IMR-90 (cell line): ENCODE measurements around the gene EIF3CL. TPM values are rescaled to one million over a fixed set of nuclear protein-coding genes. Genes with fewer than 3 reads are reported as not detected.
"Not testable (repeated sequence)": the region's sequence is repeated elsewhere in the genome, so short reads cannot be mapped to it uniquely, and the experiment has no call there.

Experiments used
- ATAC-seq: fragments of 200-7000 bp; cut with Tn5 transposase; 2 replicates; pipeline ENCODE4 v1.9.1; 2020; ENCODE audit warnings: low read depth, mild to moderate bottlenecking, moderate library complexity
- BruUV-seq: library from RNA; stranded (reverse); fragments of 400-500 nt; replicated peaks from 2 replicates; lab custom pipeline; 2021; lab: Mats Ljungman, UMichigan
- CTCF ChIA-PET: fragments of 300-600 bp; formaldehyde crosslinking; extraction: SDS; loops from one replicate; lab custom pipeline; 2021; ENCODE audit warnings: antibody characterized with exemption; lab: Yijun Ruan, JAX
- POLR2A ChIA-PET: fragments of 300-600 bp; sonication (Branson Sonifier 250); formaldehyde crosslinking; loops from one replicate; lab custom pipeline; 2022; ENCODE audit warnings: antibody characterized with exemption; ENCODE audit not compliant: unreplicated experiment; lab: Charles Lee
- DNase-seq: peaks from one replicate; pipeline ENCODE4 v3.0.0; 2013
- H2AFZ ChIP-seq: replicated peaks from 2 replicates; pipeline ENCODE3; 2013; ENCODE audit warnings: low read length, mild to moderate bottlenecking; ENCODE audit not compliant: poor library complexity
- H2AK5ac ChIP-seq: 2 replicates; pipeline ENCODE4 v1.6.1; 2013; ENCODE audit warnings: low read depth, low read length, inconsistent platforms
- H2AK9ac ChIP-seq: replicated peaks from 2 replicates; pipeline ENCODE3; 2013; ENCODE audit warnings: mild to moderate bottlenecking, low read depth, low read length, moderate library complexity; ENCODE audit not compliant: poor library complexity
- H2BK120ac ChIP-seq: 2 replicates; pipeline ENCODE4 v1.6.1; 2013; ENCODE audit warnings: low read depth, low read length, inconsistent platforms
- H2BK15ac ChIP-seq: 3 replicates; pipeline ENCODE4 v1.6.1; 2013; ENCODE audit warnings: low read depth, low read length, inconsistent platforms
- H2BK20ac ChIP-seq: 2 replicates; pipeline ENCODE4 v1.6.1; 2013; ENCODE audit warnings: low read depth, mild to moderate bottlenecking, inconsistent platforms, low read length, moderate library complexity
- H2BK5ac ChIP-seq: 2 replicates; pipeline ENCODE4 v1.6.1; 2013; ENCODE audit warnings: mild to moderate bottlenecking, low read depth, low read length, inconsistent platforms; ENCODE audit not compliant: poor library complexity, severe bottlenecking
- H3K14ac ChIP-seq: replicated peaks from 2 replicates; pipeline ENCODE4 v1.6.1; 2013; ENCODE audit warnings: low read depth, low read length, inconsistent platforms
- H3K18ac ChIP-seq: 2 replicates; pipeline ENCODE4 v1.6.1; 2013; ENCODE audit warnings: low read depth, low read length, control low read depth
- H3K23ac ChIP-seq: 2 replicates; pipeline ENCODE4 v1.6.1; 2013; ENCODE audit warnings: low read depth, low read length, inconsistent platforms
- H3K27ac ChIP-seq: 2 replicates; pipeline ENCODE4 v1.5.1; 2013; ENCODE audit warnings: mild to moderate bottlenecking, control low read depth, low read length; ENCODE audit not compliant: insufficient read depth
- H3K27me3 ChIP-seq: 2 replicates; pipeline ENCODE4 v1.6.1; 2013; ENCODE audit warnings: low read length; ENCODE audit not compliant: control insufficient read depth, insufficient read depth
- H3K36me3 ChIP-seq: 2 replicates; pipeline ENCODE4 v1.6.1; 2013; ENCODE audit warnings: low read length, mixed read lengths; ENCODE audit not compliant: control insufficient read depth, insufficient read depth
- H3K4ac ChIP-seq: 2 replicates; pipeline ENCODE4 v1.6.1; 2013; ENCODE audit warnings: low read depth, low read length, inconsistent platforms
- H3K4me1 ChIP-seq: 2 replicates; pipeline ENCODE4 v1.6.1; 2013; ENCODE audit warnings: low read length, mixed read lengths; ENCODE audit not compliant: control insufficient read depth, insufficient read depth
- H3K4me2 ChIP-seq: 2 replicates; pipeline ENCODE4 v1.6.1; 2013; ENCODE audit warnings: low read depth, mild to moderate bottlenecking, control low read depth, low read length, moderate library complexity
- H3K4me3 ChIP-seq: 2 replicates; pipeline ENCODE4 v1.5.1; 2013; ENCODE audit warnings: low read depth, mild to moderate bottlenecking, control low read depth, low read length, moderate library complexity; ENCODE audit not compliant: insufficient read depth
- H3K56ac ChIP-seq: 2 replicates; pipeline ENCODE4 v1.6.1; 2013; ENCODE audit warnings: low read length, inconsistent platforms; ENCODE audit not compliant: insufficient read depth; ENCODE audit errors: extremely low read depth
- H3K79me1 ChIP-seq, 2 experiments: 2 replicates each; pipeline ENCODE4 v1.6.1; 2013; ENCODE audit warnings: low read length in 2 of 2, inconsistent platforms in 1 of 2, low read depth in 1 of 2
- H3K9ac ChIP-seq: 2 replicates; pipeline ENCODE4 v1.6.1; 2013; ENCODE audit warnings: low read depth, low read length, control low read depth
- H3K9me1 ChIP-seq: 2 replicates; pipeline ENCODE4 v1.6.1; 2013; ENCODE audit warnings: low read length, inconsistent platforms; ENCODE audit not compliant: insufficient read depth
- H3K9me3 ChIP-seq: 2 replicates; pipeline ENCODE4 v1.6.1; 2013; ENCODE audit warnings: low read length; ENCODE audit not compliant: control insufficient read depth, insufficient read depth
- H4K20me1 ChIP-seq: 2 replicates; pipeline ENCODE4 v1.6.1; 2013; ENCODE audit warnings: low read length, inconsistent platforms; ENCODE audit not compliant: insufficient read depth
- H4K5ac ChIP-seq: 2 replicates; pipeline ENCODE4 v1.6.1; 2013; ENCODE audit warnings: mild to moderate bottlenecking, low read depth, low read length, control low read depth
- H4K8ac ChIP-seq, 2 experiments: 2 replicates each; pipeline ENCODE4 v1.6.1; 2013; ENCODE audit warnings: low read depth in 2 of 2, low read length in 2 of 2, control low read depth in 1 of 2, inconsistent platforms in 1 of 2
- H4K91ac ChIP-seq: 2 replicates; pipeline ENCODE4 v1.6.1; 2013; ENCODE audit warnings: low read depth, low read length, inconsistent platforms; ENCODE audit not compliant: insufficient read depth
- WGBS, 2 experiments: methylation state at CpG; one replicate each; pipeline versions ENCODE4 v1.1.5 to v1.1.7; 2013; ENCODE audit warnings: missing lambda C conversion rate in 2 of 2; ENCODE audit not compliant: insufficient read length in 1 of 2; ENCODE audit errors: extremely low coverage in 2 of 2; 5-methylcytosine and 5-hydroxymethylcytosine counted together
- dilution Hi-C: fragments of 300-500 bp; cut with HindIII; formaldehyde crosslinking; loops from one replicate; pipeline ENCODE4 v1.14.3; 2018; ENCODE audit warnings: low sequenced_read_pairs; ENCODE audit not compliant: unreplicated experiment
- in situ Hi-C: fragments of 300-500 bp; cut with MboI; formaldehyde crosslinking; loops from 3 replicates; pipeline ENCODE4 v1.14.3; 2019; ENCODE audit warnings: low sequenced_read_pairs, inconsistent platforms, mixed read lengths
- intact Hi-C: fragments of 100-400 bp; cut with micrococcal nuclease; formaldehyde crosslinking; loops from 2 replicates; pipeline ENCODE4 v1.10.0; 2022
- polyA plus RNA-seq, 3 experiments: library from polyadenylated mRNA; depleted of rRNA; stranded (reverse); fragments of >200 nt; gene quantifications; 2 replicates each; pipeline ENCODE4 v1.2.3, GENCODE V29; 2012; ENCODE audit warnings: low replicate concordance in 1 of 3
- total RNA-seq: library from RNA; depleted of rRNA; stranded (reverse); fragments of >200 nt; gene quantifications from 2 replicates; pipeline ENCODE4 v1.2.3, GENCODE V29; 2012

The EIF3CL gene
- total and polyA plus RNA-seq, 2 of the 4 experiments (the other 2 are of a cell fraction): 143 to 180 TPM

DNA sequence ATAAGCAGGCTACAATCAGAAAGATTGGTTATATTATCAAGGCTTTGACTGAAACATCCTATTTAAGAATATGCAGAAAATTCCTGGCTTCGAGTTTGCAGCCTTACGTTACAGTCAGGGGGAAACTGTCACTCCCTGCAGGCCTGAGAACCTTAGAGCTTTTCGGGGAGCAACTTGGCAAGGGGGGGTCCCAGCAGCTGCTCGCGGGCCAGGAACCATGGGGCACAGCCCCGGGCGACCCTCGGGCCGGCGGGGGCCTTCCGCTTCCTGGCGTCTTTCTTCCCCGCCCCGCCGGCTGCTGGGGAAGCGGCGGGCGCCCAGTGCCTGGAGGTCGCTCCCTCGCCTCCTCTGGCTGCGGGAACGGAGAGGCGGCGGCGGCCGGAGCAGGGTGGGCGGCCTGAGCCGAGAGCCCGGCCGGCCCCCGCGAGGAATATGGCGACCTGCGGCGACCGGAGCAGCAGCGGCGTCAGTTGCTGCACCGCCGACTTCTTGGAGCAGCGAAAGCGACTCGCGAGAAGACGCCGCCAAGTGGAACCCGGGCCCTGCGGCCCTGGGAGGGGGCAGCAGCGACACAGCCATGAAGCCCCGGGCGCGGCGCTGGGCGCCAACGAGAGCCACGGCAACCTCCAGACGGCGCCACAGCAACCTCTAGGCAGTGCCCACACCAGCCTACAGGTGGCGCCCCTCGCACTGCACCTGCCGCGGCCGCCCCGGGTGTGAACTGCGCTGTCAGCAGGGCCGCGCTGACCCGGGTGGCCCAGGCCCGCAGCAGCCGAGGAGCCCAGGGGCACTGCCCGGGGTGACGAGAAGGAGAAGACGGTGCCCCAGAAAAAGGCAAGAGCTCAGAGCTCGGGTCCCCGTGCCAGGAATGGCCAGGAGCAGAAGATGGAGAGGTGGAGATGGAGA lies 39.1 kb downstream of the EIF3CL start:
- peak; percentile 99 for ATAC-seq
- H3K56ac ChIP-seq, H3K18ac ChIP-seq, in situ Hi-C loops, H3K9me1 ChIP-seq, H2AFZ ChIP-seq, H3K36me3 ChIP-seq, H3K23ac ChIP-seq, H2BK120ac ChIP-seq, H3K4me1 ChIP-seq, H2BK5ac ChIP-seq, H2AK9ac ChIP-seq, dilution Hi-C loops, H3K9me3 ChIP-seq, CTCF ChIA-PET, H3K79me1 ChIP-seq, H3K14ac ChIP-seq, BruUV-seq, H3K9ac ChIP-seq, H2BK20ac ChIP-seq, POLR2A ChIA-PET, H3K4me3 ChIP-seq, intact Hi-C loops, H3K27me3 ChIP-seq, H4K5ac ChIP-seq, H3K4ac ChIP-seq, H2AK5ac ChIP-seq, H2BK15ac ChIP-seq, DNase-seq, H3K4me2 ChIP-seq, H4K91ac ChIP-seq, H4K8ac ChIP-seq, H3K27ac ChIP-seq, H4K20me1 ChIP-seq: not testable (repeated sequence)
- 0% methylated on average over 3 of the region's 75 CpGs; no CpG with 5 or more reads in 1 of the 2 experiments for WGBS, 2 experiments

DNA sequence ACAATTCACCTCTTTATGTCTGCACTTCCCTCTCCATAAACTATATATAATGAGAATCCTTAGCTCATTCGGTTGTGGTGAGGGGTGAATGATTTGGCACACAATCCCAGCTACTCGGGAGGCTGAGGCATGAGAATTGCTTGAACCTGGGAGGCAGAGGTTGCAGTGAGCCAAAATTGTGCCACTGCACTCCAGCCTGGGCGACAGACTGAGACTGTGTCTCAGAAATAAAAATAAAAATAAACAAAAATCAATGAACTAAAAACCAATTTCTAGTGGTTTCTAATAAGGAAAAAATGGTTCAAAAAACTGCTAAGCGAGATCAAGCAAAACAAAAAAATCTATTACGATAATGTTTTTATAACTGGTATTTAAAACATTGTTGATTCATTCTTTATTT lies 40.2 kb downstream of the EIF3CL start, which contains the start of gene NPIPB6:
NPIPB6 (minus strand) TSS at position 101 of the 400 bp plus-strand sequence. CDS start 686 bp downstream, outside the sequence.
- DNase-seq, H3K9me1 ChIP-seq, dilution Hi-C loops, H3K23ac ChIP-seq, POLR2A ChIA-PET, H3K36me3 ChIP-seq, H4K91ac ChIP-seq, H3K9me3 ChIP-seq, H3K9ac ChIP-seq, H3K4ac ChIP-seq, H2BK5ac ChIP-seq, H3K14ac ChIP-seq, H2BK120ac ChIP-seq, H3K79me1 ChIP-seq, H2BK15ac ChIP-seq, H4K8ac ChIP-seq, H2AK9ac ChIP-seq, intact Hi-C loops, H4K20me1 ChIP-seq, BruUV-seq, in situ Hi-C loops, H2BK20ac ChIP-seq, H3K56ac ChIP-seq, H3K4me2 ChIP-seq, H3K27me3 ChIP-seq, H3K27ac ChIP-seq, H4K5ac ChIP-seq, H3K18ac ChIP-seq, CTCF ChIA-PET, H2AFZ ChIP-seq, H2AK5ac ChIP-seq, H3K4me1 ChIP-seq, ATAC-seq, H3K4me3 ChIP-seq: not testable (repeated sequence)
- WGBS, 2 experiments: no CpG with 5 or more reads among the region's 5 CpGs
